ENCODE measurements around the gene VWA5B1. TPM values are rescaled to one million over a fixed set of nuclear protein-coding genes. Genes with fewer than 3 reads are reported as not detected.

VWA5B1 gene
- total and polyA plus RNA-seq, 2 of the 8 experiments (the other 6 are each of a cell fraction or from before 2014, with no cell fraction given), result 0.54 to 2.3 TPM

DNA sequence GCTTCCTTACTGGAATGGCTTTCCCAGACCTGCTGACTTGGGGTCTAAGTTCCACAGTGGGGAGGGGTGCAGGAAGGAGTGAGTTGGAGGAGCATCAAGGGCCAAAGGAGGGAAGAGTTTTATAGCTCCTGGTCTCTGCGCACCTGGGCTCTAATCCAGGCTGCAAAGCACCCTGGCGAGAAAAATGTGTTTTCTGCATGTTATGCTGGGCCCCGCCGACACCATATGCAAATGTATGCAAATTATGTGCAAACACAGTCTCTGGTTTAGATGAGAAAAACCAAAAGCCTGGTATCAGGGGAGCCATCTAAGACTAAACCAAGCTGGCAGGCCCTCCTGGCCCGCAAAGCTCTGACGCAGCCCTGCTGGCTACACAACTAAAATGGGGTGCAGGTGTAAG, 95.0 kb downstream of the VWA5B1 start:
- Histone ChIP-seq H2BK12ac (ENCODE audit: low read depth, low read length) (no peak overlapping the region), H2BK120ac (replicated peaks; ENCODE audit: low read depth, low read length) (no peak overlapping the region), H3K4ac (replicated peaks; ENCODE audit: insufficient read length, low read depth, low read length) (no peak overlapping the region), H3K23me2 (ENCODE audit: low read depth, low read length) (peaks cover 4% of the 10 kb centered on the region; the same call in 1 of the 2 replicates), H3K9me3 (ENCODE audit: insufficient read depth in 2 of 2, low read depth in 1 of 2, low read length in 1 of 2) (no peaks in the 10 kb centered on the region), H4K8ac (ENCODE audit: extremely low read depth, insufficient read depth, low read length) (no peak overlapping the region; the same call in 1 of the 2 replicates), H4K20me1 (replicated peaks in 1 of 2; ENCODE audit: control insufficient read depth in 1 of 2, insufficient read depth in 2 of 2, low read length in 2 of 2) (peaks cover 0 to 3% of the 10 kb centered on the region in 2 experiments), H3K27ac (ENCODE audit: low read depth, low read length) (no peak overlapping the region), H4K5ac (ENCODE audit: insufficient read length, low read depth, low read length) (no peak overlapping the region), H3K4me3 (ENCODE audit: extremely low read depth in 1 of 4, insufficient read depth in 2 of 4, low read depth in 3 of 4, low read length in 4 of 4) (no peak overlapping the region), H2AK5ac (ENCODE audit: low read depth, low read length) (no peak overlapping the region), H3K27me3 (replicated peaks in 1 of 4; ENCODE audit: control insufficient read depth in 3 of 4, extremely low read depth in 1 of 4, insufficient read depth in 3 of 4, low read length in 3 of 4) (peaks cover 0 to 5% (median 1%) of the 10 kb centered on the region in 4 experiments; a peak in 3 of 7 replicates), H3K23ac (ENCODE audit: insufficient read length) (no peak overlapping the region), H3K56ac (replicated peaks; ENCODE audit: insufficient read length, low read depth, low read length) (no peak overlapping the region), H3K4me2 (ENCODE audit: insufficient read depth in 1 of 2, low read depth in 2 of 2, low read length in 2 of 2) (no peak overlapping the region), H3K14ac (ENCODE audit: insufficient read length) (no peak overlapping the region), H3K79me2 (ENCODE audit: control insufficient read depth in 1 of 2, insufficient read depth in 2 of 2, low read length in 2 of 2) (no peaks in the 10 kb centered on the region), H4K91ac (replicated peaks; ENCODE audit: insufficient read length, low read length) (no peak overlapping the region), H3K18ac (ENCODE audit: extremely low read depth, low read length) (no peak overlapping the region), H2BK15ac (ENCODE audit: low read length) (no peak overlapping the region), H3K4me1 (replicated peaks in 1 of 4; ENCODE audit: control insufficient read depth in 3 of 4, insufficient read depth in 4 of 4, low read length in 3 of 4) (peaks cover 0 to 7% (median 3%) of the 10 kb centered on the region in 4 experiments; a peak in 3 of 7 replicates), H2AFZ (ENCODE audit: low read length) (no peak overlapping the region), H3K9ac (replicated peaks in 1 of 4; ENCODE audit: extremely low read depth in 1 of 4, low read depth in 3 of 4, low read length in 3 of 4) (no peak overlapping the region), H3K36me3 (ENCODE audit: control insufficient read depth in 2 of 4, insufficient read depth in 4 of 4, low read length in 3 of 4) (no peaks in the 10 kb centered on the region), H2BK5ac (ENCODE audit: low read depth, low read length) (no peak overlapping the region), H3K79me1 (ENCODE audit: low read depth, low read length) (no peaks in the 10 kb centered on the region), H2BK20ac (ENCODE audit: low read length) (no peak overlapping the region)
- no peak for DNase-seq (ENCODE audit: low read depth in 1 of 2, low spot score in 2 of 2)
- no peak for FAIRE-seq
- WGBS, 2 experiments (ENCODE audit: extremely low coverage in 1 of 2, insufficient coverage in 1 of 2, insufficient read length in 1 of 2, insufficient replicate concordance in 2 of 2, low coverage in 1 of 2, low lambda C conversion rate in 2 of 2, missing lambda C conversion rate in 1 of 2), result 61% methylated on average over 6 of the region's 6 CpGs; no CpG with 5 or more reads in 1 of the 2 experiments
- ChIA-PET CTCF (ENCODE audit: partially characterized antibody) (interaction anchor here (0.6 to 1.6 kb wide), 7 partner anchors 9 to 190 kb away, joined by 3 to 7 read pairs (median 3); no protein-coding TSS in a partner anchor), POLR2A (ENCODE audit: partially characterized antibody) (no interaction called here)
- TF ChIP-seq NANOG (IDR thresholded peaks at IDR 0.05; ENCODE audit: insufficient read depth, low read depth, low read length, poor library complexity, severe bottlenecking) (no peak), POLR2AphosphoS5 (IDR thresholded peaks at IDR 0.05; ENCODE audit: low read depth, low read length) (no peak), TBP (IDR thresholded peaks at IDR 0.05; ENCODE audit: low read depth, low read length) (no peak), CHD2 (IDR thresholded peaks at IDR 0.05; ENCODE audit: low read length) (no peak), SP4 (IDR thresholded peaks at IDR 0.05; ENCODE audit: low read length) (no peak), JUND (IDR thresholded peaks at IDR 0.05; ENCODE audit: low read length) (no peak), BACH1 (IDR thresholded peaks at IDR 0.05; ENCODE audit: low read length) (no peak), POU5F1 (IDR thresholded peaks at IDR 0.05; ENCODE audit: low read depth, low read length) (no peak), SIRT6 (IDR thresholded peaks at IDR 0.05; ENCODE audit: low read length) (no peak)
- TF ChIP-seq, protein P1, sequence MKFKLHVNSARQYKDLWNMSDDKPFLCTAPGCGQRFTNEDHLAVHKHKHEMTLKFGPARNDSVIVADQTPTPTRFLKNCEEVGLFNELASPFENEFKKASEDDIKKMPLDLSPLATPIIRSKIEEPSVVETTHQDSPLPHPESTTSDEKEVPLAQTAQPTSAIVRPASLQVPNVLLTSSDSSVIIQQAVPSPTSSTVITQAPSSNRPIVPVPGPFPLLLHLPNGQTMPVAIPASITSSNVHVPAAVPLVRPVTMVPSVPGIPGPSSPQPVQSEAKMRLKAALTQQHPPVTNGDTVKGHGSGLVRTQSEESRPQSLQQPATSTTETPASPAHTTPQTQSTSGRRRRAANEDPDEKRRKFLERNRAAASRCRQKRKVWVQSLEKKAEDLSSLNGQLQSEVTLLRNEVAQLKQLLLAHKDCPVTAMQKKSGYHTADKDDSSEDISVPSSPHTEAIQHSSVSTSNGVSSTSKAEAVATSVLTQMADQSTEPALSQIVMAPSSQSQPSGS (IDR thresholded peaks at IDR 0.05; ENCODE audit: low read length), result no peak
- TF ChIP-seq, protein P2, sequence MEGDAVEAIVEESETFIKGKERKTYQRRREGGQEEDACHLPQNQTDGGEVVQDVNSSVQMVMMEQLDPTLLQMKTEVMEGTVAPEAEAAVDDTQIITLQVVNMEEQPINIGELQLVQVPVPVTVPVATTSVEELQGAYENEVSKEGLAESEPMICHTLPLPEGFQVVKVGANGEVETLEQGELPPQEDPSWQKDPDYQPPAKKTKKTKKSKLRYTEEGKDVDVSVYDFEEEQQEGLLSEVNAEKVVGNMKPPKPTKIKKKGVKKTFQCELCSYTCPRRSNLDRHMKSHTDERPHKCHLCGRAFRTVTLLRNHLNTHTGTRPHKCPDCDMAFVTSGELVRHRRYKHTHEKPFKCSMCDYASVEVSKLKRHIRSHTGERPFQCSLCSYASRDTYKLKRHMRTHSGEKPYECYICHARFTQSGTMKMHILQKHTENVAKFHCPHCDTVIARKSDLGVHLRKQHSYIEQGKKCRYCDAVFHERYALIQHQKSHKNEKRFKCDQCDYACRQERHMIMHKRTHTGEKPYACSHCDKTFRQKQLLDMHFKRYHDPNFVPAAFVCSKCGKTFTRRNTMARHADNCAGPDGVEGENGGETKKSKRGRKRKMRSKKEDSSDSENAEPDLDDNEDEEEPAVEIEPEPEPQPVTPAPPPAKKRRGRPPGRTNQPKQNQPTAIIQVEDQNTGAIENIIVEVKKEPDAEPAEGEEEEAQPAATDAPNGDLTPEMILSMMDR (IDR thresholded peaks at IDR 0.05; ENCODE audit: control extremely low read depth in 1 of 3, insufficient read depth in 1 of 3, low read depth in 1 of 3, low read length in 3 of 3), result no peak

All from H1 (cell line).